Measurements from ENCODE around the gene HIVEP1. TPM values are rescaled to one million over a fixed set of nuclear protein-coding genes. Genes with fewer than 3 reads are reported as not detected.
"Not testable (repeated sequence)": the region's sequence is repeated elsewhere in the genome, so short reads cannot be mapped to it uniquely, and the experiment has no call there.

The HIVEP1 gene
- total RNA-seq, 1 donor: 127 TPM

GRCh38 chr6:12096342-12096741 lies 84.2 kb downstream of the HIVEP1 start:
- Histone ChIP-seq H3K4me3 (ENCODE audit: low read length) (no peak overlapping the region), H3K9me3 (ENCODE audit: low read depth, low read length) (no peaks in the 10 kb centered on the region), H3K4me1 (ENCODE audit: insufficient read depth, low read length) (no peaks in the 10 kb centered on the region), H3K27me3 (ENCODE audit: insufficient read depth, low read length) (no peaks in the 10 kb centered on the region)

- Histone ChIP-seq H3K9me3 (ENCODE audit: low read depth, low read length) (no peaks in the 10 kb centered on the region), H3K4me3 (ENCODE audit: low read length) (no peak overlapping the region), H3K27me3 (ENCODE audit: insufficient read depth, low read length) (no peaks in the 10 kb centered on the region), H3K4me1 (ENCODE audit: insufficient read depth, low read length) (no peaks in the 10 kb centered on the region)
Observed at GRCh38 chr6:12097791-12098190, 85.7 kb downstream of the HIVEP1 start.

- Histone ChIP-seq H3K27me3 (ENCODE audit: insufficient read depth, low read length) (no peaks in the 10 kb centered on the region), H3K4me3 (ENCODE audit: low read length) (no peak overlapping the region), H3K9me3 (ENCODE audit: low read depth, low read length) (no peaks in the 10 kb centered on the region), H3K4me1 (ENCODE audit: insufficient read depth, low read length) (no peaks in the 10 kb centered on the region)
Observed at GRCh38 chr6:12099623-12100338, 87.7 kb downstream of the HIVEP1 start.

DNA sequence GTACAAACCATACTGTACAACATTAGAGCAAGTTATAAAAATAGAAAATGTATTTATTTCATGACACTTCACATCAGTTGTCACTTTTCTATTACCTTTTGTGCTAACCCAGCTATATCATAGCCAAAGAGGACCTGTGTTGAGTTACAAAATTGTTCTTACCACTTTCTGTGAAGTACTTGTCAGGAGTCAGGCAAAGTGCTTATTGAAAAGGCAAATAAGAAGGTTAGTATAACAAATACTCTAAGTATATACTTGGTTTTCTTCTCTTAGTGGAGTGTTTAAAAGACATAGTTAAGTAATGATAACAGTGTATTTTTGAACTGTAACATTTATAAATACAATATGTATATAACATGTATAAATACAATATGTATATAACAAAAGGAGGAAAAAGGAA lies 88.9 kb downstream of the HIVEP1 start:
- no peaks in the 10 kb centered on the region for H3K9me3 ChIP-seq (ENCODE audit: low read depth, low read length)
- H3K27me3 ChIP-seq (ENCODE audit: insufficient read depth, low read length): no peaks in the 10 kb centered on the region
- no peaks in the 10 kb centered on the region for H3K4me1 ChIP-seq (ENCODE audit: insufficient read depth, low read length)
- H3K4me3 ChIP-seq (ENCODE audit: low read length): no peak overlapping the region

DNA sequence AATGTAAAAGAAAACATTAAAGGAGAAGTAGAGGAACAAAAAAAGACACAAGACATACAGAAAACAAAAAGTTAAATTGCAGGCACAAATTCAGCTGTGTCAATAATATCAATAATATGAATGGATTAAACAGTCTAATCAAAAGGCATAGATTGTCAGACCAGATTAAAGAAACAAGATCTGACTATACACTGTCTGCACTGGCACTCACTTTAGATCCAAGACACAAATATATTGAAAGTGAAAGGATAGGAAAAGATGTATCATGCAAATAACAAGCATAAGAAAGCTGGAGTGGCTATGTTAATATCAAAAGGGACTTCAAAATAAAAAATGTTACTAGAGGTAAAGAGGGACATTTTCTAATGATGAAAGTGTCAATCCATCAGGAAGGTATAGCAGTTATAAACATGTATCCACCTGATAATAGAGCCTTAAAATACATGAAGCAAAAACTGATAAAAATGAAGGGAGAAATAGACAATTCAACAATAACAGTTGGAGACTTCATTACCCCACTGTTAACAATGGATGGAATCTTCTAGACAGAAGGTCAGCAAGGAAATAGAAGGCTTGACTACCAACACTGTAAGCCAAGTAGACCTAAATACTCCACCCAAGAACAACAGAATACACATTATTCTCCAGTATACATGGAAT lies 89.7 kb downstream of the HIVEP1 start:
- Histone ChIP-seq H3K4me3 (ENCODE audit: low read length) (no peak overlapping the region), H3K4me1 (ENCODE audit: insufficient read depth, low read length) (no peaks in the 10 kb centered on the region), H3K27me3 (ENCODE audit: insufficient read depth, low read length) (no peaks in the 10 kb centered on the region), H3K9me3 (ENCODE audit: low read depth, low read length) (no peaks in the 10 kb centered on the region)

- no peaks in the 10 kb centered on the region for H3K4me1 ChIP-seq (ENCODE audit: insufficient read depth, low read length)
- H3K27me3 ChIP-seq (ENCODE audit: insufficient read depth, low read length): no peaks in the 10 kb centered on the region
- H3K9me3 ChIP-seq (ENCODE audit: low read depth, low read length): no peaks in the 10 kb centered on the region
- no peak overlapping the region for H3K4me3 ChIP-seq (ENCODE audit: low read length)
Observed at GRCh38 chr6:12102350-12102749, 90.2 kb downstream of the HIVEP1 start.

GRCh38 chr6:12103158-12103557 lies 91.0 kb downstream of the HIVEP1 start:
- no peaks in the 10 kb centered on the region for H3K4me1 ChIP-seq (ENCODE audit: insufficient read depth, low read length)
- no peaks in the 10 kb centered on the region for H3K27me3 ChIP-seq (ENCODE audit: insufficient read depth, low read length)
- no peaks in the 10 kb centered on the region for H3K9me3 ChIP-seq (ENCODE audit: low read depth, low read length)
- no peak overlapping the region for H3K4me3 ChIP-seq (ENCODE audit: low read length)

DNA sequence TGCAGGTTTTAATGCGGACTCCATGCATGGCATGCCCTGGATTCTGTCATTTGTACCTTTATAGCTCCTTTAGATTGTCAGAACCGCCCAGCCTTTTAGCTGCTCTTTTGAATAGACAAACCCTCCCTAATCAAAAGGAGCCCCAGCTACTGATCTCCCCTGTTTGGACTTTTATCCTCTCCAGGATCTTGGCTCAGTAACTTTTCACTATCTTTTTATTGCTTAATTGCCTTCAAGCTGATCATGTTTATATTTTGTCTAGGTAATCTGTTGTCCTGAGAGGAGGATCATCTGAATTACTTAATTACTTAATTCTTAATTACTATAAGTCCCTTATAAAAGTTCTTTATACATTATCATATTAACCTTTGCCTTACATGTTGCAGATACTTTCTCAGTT lies 93.2 kb downstream of the HIVEP1 start:
- Histone ChIP-seq H3K4me3 (ENCODE audit: low read length) (no peak overlapping the region), H3K4me1 (ENCODE audit: insufficient read depth, low read length) (no peaks in the 10 kb centered on the region), H3K9me3 (ENCODE audit: low read depth, low read length) (no peaks in the 10 kb centered on the region), H3K27me3 (ENCODE audit: insufficient read depth, low read length) (no peaks in the 10 kb centered on the region)

- H3K27me3 ChIP-seq (ENCODE audit: insufficient read depth, low read length); H3K4me1 ChIP-seq (ENCODE audit: insufficient read depth, low read length); H3K4me3 ChIP-seq (ENCODE audit: low read length); H3K9me3 ChIP-seq (ENCODE audit: low read depth, low read length): not testable (repeated sequence)
Observed at GRCh38 chr6:12108376-12108775, 96.3 kb downstream of the HIVEP1 start.

DNA sequence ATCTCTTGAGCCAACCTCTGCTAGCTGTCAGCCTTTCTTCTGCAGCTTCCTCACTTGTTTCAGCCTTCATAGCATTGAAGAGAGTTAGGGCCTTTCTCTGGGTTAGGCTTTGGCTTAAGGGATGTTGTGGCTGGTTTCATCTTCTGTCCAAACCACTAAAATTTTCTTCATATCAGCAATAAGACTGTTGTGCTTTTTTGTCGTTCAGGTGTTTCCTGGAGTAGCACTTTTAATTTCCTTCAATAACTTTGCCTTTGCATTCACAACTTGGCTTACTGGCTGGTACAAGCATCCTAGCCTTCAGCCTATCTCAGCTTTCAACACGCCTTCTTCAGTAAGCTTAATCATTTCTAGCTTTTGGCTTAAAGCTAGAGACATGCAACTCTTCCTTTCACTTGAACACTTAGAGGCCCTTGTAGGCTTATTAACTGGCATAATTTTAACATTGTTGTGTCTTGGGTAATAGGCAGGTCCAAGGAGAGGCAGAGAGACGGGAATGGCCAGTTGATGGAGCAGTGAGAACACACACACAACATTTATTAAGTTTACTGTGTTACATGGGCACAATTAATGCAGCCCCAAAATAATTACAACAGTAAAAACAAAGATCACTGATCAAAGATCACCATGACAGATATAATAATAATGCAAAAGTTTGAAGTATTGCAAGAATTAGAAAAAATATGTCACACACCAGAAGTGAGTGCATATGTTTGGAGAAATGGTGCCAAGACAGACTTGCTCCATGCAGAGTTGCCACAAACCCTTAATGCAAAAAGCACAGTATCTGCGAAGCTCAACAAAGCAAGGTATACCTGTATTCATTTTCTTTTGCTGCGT lies 98.6 kb downstream of the HIVEP1 start:
- Histone ChIP-seq H3K4me3 (ENCODE audit: low read length) (no peak overlapping the region), H3K4me1 (ENCODE audit: insufficient read depth, low read length) (peaks cover 13% of the 10 kb centered on the region), H3K9me3 (ENCODE audit: low read depth, low read length) (no peaks in the 10 kb centered on the region), H3K27me3 (ENCODE audit: insufficient read depth, low read length) (no peaks in the 10 kb centered on the region)

GRCh38 chr6:12111363-12111670 lies 99.2 kb downstream of the HIVEP1 start:
- H3K4me1 ChIP-seq (ENCODE audit: insufficient read depth, low read length): peaks cover 13% of the 10 kb centered on the region

DNA sequence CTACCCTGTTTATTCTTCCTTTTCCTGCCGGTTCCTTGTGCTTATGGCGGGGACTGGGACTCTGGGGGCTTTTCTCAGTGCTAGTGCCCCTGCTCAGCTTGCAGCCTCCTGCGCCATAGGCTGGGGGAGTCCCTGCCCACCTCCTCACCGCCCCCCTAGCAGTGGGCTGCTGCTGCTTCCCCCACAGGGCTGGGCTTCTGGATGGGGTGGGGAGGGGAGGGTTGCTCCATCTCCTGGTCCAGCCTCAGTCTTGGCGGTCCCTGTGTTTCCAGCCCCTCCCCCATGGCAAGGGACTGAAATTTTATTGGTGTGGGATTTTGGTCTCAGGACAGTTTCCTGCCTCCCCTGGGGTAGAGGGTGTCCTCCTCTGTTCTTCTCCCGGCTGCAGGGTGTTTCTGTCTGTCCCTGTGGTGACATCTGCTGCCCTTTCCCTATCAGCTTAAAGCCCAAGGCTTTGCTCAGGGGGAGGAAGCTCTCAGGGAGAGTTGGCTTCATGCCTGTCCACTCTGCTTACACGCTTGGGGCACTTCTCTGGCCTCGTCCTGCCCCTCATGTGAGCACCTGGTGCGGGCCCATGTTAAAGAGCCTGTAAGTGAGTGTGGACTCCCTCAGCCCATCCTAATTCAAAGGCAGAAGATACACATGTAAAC lies 100.6 kb downstream of the HIVEP1 start:
- no peak overlapping the region for H3K4me3 ChIP-seq (ENCODE audit: low read length)
- peaks cover 13% of the 10 kb centered on the region for H3K4me1 ChIP-seq (ENCODE audit: insufficient read depth, low read length)
- no peaks in the 10 kb centered on the region for H3K27me3 ChIP-seq (ENCODE audit: insufficient read depth, low read length)
- H3K9me3 ChIP-seq (ENCODE audit: low read depth, low read length): peaks cover 9% of the 10 kb centered on the region

More at GRCh38 chr6:12111363-12111670, 99.2 kb downstream of the HIVEP1 start:
- no peak overlapping the region for H3K4me3 ChIP-seq (ENCODE audit: low read length)
- H3K27me3 ChIP-seq (ENCODE audit: insufficient read depth, low read length): no peaks in the 10 kb centered on the region
- H3K9me3 ChIP-seq (ENCODE audit: low read depth, low read length): no peaks in the 10 kb centered on the region

DNA sequence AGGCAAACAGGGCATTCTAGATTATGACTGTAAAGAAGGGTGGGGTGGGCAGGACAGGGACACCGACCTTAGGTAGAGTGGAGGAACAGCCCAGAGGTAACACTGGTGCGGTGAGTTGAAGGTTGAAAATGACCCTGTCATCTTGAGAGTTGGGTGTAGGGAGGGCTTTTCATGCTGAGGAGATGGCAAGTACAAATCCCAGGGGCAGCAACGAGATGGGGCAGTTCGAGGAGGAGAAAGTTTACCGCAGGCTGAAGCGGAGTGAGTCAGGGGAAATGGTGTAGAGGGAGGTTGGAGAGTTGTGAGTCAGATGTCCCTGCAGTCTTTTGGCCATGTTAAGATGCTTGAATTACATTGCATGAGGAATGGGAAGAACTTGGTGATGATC lies 101.1 kb downstream of the HIVEP1 start:
- no peak overlapping the region for H3K4me3 ChIP-seq (ENCODE audit: low read length)
- peaks cover 13% of the 10 kb centered on the region for H3K4me1 ChIP-seq (ENCODE audit: insufficient read depth, low read length)
- H3K9me3 ChIP-seq (ENCODE audit: low read depth, low read length): peaks cover 9% of the 10 kb centered on the region
- H3K27me3 ChIP-seq (ENCODE audit: insufficient read depth, low read length): no peaks in the 10 kb centered on the region

- H3K4me1 ChIP-seq (ENCODE audit: insufficient read depth, low read length): peaks cover 17% of the 10 kb centered on the region
- no peak overlapping the region for H3K4me3 ChIP-seq (ENCODE audit: low read length)
Observed at GRCh38 chr6:12114055-12114503, 102.0 kb downstream of the HIVEP1 start.

DNA sequence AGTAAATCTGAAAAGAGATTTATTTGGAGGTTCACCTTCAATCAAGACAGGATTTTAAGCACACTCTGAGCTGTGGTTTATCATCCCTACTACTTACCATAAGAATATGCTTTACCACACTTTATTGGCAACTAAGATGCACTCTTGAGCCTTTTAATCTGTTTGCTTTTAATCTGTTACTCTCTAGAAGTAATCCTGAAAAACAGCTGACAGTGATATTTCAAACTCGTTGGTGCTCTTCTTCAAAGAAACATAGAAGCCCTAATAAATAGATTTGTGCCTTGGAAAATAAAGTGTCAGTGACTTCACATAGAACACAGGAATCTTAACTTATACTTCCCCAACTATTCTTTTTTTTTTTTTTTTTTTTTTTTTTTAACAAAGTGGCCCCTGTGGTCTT lies 102.9 kb downstream of the HIVEP1 start:
- Histone ChIP-seq H3K27me3 (ENCODE audit: insufficient read depth, low read length) (no peaks in the 10 kb centered on the region), H3K9me3 (ENCODE audit: low read depth, low read length) (peaks cover 9% of the 10 kb centered on the region), H3K4me1 (ENCODE audit: insufficient read depth, low read length) (peaks cover 19% of the 10 kb centered on the region), H3K4me3 (ENCODE audit: low read length) (no peak overlapping the region)

More at GRCh38 chr6:12114055-12114503, 102.0 kb downstream of the HIVEP1 start:
- peaks cover 9% of the 10 kb centered on the region for H3K9me3 ChIP-seq (ENCODE audit: low read depth, low read length)
- H3K27me3 ChIP-seq (ENCODE audit: insufficient read depth, low read length): no peaks in the 10 kb centered on the region
